CD4-positive, alpha-beta T cell (primary cell): ENCODE measurements around the gene SELENOV. TPM values are rescaled to one million over a fixed set of nuclear protein-coding genes. Genes with fewer than 3 reads are reported as not detected.
A peak's percentile ranks its signal among the peaks of the same experiment; 100 is the strongest.

Experiments
- ATAC-seq: fragments of 200-7000 bp; cut with Tn5 transposase; one replicate; pipeline ENCODE4 v1.10.0; 2022; ENCODE audit warnings: mild to moderate bottlenecking; ENCODE audit not compliant: poor library complexity
- CTCF ChIA-PET: fragments of 350-600 bp; sonication (Branson Sonifier 250); formaldehyde crosslinking; loops from one replicate; lab custom pipeline; 2021; ENCODE audit warnings: antibody characterized with exemption, inconsistent platforms; lab: Charles Lee
- POLR2A ChIA-PET: fragments of 350-600 bp; sonication (Branson Sonifier 250); formaldehyde crosslinking; loops from one replicate; lab custom pipeline; 2021; ENCODE audit warnings: antibody characterized with exemption, inconsistent platforms; lab: Charles Lee
- DNase-seq, 14 experiments: peaks; one replicate each; pipeline ENCODE4 v3.0.0-alpha.2; 2013 to 2020; ENCODE audit warnings: mixed read lengths in 2 of 14
- H3K27ac ChIP-seq, 2 donors: one replicate each; pipeline versions ENCODE4 v1.5.1 to v1.7.0; 2013; ENCODE audit warnings: low read length in 2 of 2, low read depth in 1 of 2, mild to moderate bottlenecking in 1 of 2
- H3K27me3 ChIP-seq, 2 experiments: 1 replicate in 1 of 2; 2 replicates in 1 of 2; pipeline versions ENCODE4 v1.6.1 to v1.7.0; 2013; ENCODE audit warnings: low read length in 2 of 2, control low read depth in 1 of 2, mild to moderate bottlenecking in 1 of 2, moderate library complexity in 1 of 2; ENCODE audit not compliant: insufficient read depth in 2 of 2, control insufficient read depth in 1 of 2
- H3K36me3 ChIP-seq: one replicate; pipeline ENCODE4 v1.6.1; 2013; ENCODE audit warnings: low read length, control low read depth; ENCODE audit not compliant: insufficient read depth
- H3K4me1 ChIP-seq: one replicate; pipeline ENCODE4 v1.6.1; 2013; ENCODE audit warnings: low read length, control low read depth; ENCODE audit not compliant: insufficient read depth
- H3K4me3 ChIP-seq: one replicate; pipeline ENCODE4 v1.5.1; 2013; ENCODE audit warnings: mild to moderate bottlenecking, low read length, moderate library complexity
- H3K9me3 ChIP-seq, 2 experiments: 1 replicate in 1 of 2; 2 replicates in 1 of 2; pipeline versions ENCODE4 v1.6.1 to v1.7.0; 2013; ENCODE audit warnings: low read length in 2 of 2, mild to moderate bottlenecking in 2 of 2, control low read depth in 1 of 2, moderate library complexity in 1 of 2; ENCODE audit not compliant: control insufficient read depth in 1 of 2, insufficient read depth in 1 of 2
- H3K27ac Mint-ChIP-seq: one replicate; pipeline ENCODE4 v1.8.0; 2020; ENCODE audit warnings: mixed read lengths
- H3K27me3 Mint-ChIP-seq: one replicate; pipeline ENCODE4 v1.8.0; 2021; ENCODE audit warnings: mixed read lengths
- H3K36me3 Mint-ChIP-seq: one replicate; pipeline ENCODE4 v1.8.0; 2021; ENCODE audit warnings: low read depth, mixed read lengths
- H3K4me1 Mint-ChIP-seq: one replicate; pipeline ENCODE4 v1.8.0; 2021; ENCODE audit warnings: low read depth, mixed read lengths
- H3K4me3 Mint-ChIP-seq: one replicate; pipeline ENCODE4 v1.8.0; 2020; ENCODE audit warnings: mild to moderate bottlenecking, mixed read lengths
- H3K9me3 Mint-ChIP-seq: one replicate; pipeline ENCODE4 v1.8.0; 2020; ENCODE audit warnings: mixed read lengths
- CTCF ChIP-seq: fragments of 200-600 bp; IDR thresholded peaks from one replicate; pipeline ENCODE4 v1.8.0; 2022; ENCODE audit warnings: antibody characterized with exemption, mild to moderate bottlenecking
- intact Hi-C, 2 experiments: fragments of 100-400 bp; cut with DNase I in 1 of 2; cut with micrococcal nuclease in 1 of 2; formaldehyde crosslinking; loops; one replicate each; pipeline versions ENCODE4 v1.15.1 to v1.9.0; 2023 to 2025; cut with DNase I, micrococcal nuclease
- total RNA-seq, 174 experiments: library from RNA in 2 of 174; stranded (reverse) in 2 of 174; gene quantifications; one replicate each; pipeline ENCODE4 v1.2.3 and lab custom pipeline; 2021 to 2026

The SELENOV gene
- total RNA-seq, 2 experiments from 2014 or later = not detected

GRCh38 chr19:39498798-39499642 is 15.9 kb upstream of the SELENOV start, which contains the start of gene DLL3:
Gene DLL3, plus strand, starts transcription at chr19:39498947. Its CDS starts 28 bp downstream, at chr19:39498975.
- CTCF ChIA-PET = interaction anchor here (1.8 kb wide), 1 partner anchor 34 kb away, joined by 8 read pairs; the partner anchor contains the start of gene EID2B
- Mint-ChIP-seq H3K36me3 (no peaks in the 10 kb centered on the region), H3K27ac (no peak within 1 kb of the TSS), H3K4me3 (peak within 1 kb of the TSS; percentile 31), H3K4me1 (peaks cover 27% of the 10 kb centered on the region), H3K27me3 (peaks cover 56% of the 10 kb centered on the region), H3K9me3 (no peaks in the 10 kb centered on the region)
- peak in 2 of 14 experiments; percentile 8 to 37 for DNase-seq
- peaks cover 35 to 55% of the 10 kb centered on the region in 2 experiments for H3K27me3 ChIP-seq
- no peaks in the 10 kb centered on the region for H3K36me3 ChIP-seq
- ATAC-seq = peak; percentile 10
- POLR2A ChIA-PET = interaction anchor here (0.6 kb wide), 1 partner anchor 731 kb away, joined by 4 read pairs; no protein-coding TSS in a partner anchor
- intact Hi-C loops = no loop called here
- TF ChIP-seq CTCF = no peak
- H3K27ac ChIP-seq = no peak within 1 kb of the TSS
- peaks cover 0 to 17% of the 10 kb centered on the region in 2 experiments for H3K9me3 ChIP-seq
- H3K4me1 ChIP-seq = peaks cover 30% of the 10 kb centered on the region
- H3K4me3 ChIP-seq = peak within 1 kb of the TSS; percentile 10

GRCh38 chr19:39499932-39500331 is 15.0 kb upstream of the SELENOV start:
- Mint-ChIP-seq H3K36me3 (no peaks in the 10 kb centered on the region), H3K27me3 (peaks cover 65% of the 10 kb centered on the region), H3K4me3 (peak overlapping the region; percentile 17), H3K27ac (no peak overlapping the region), H3K4me1 (peaks cover 36% of the 10 kb centered on the region), H3K9me3 (no peaks in the 10 kb centered on the region)
- ChIA-PET POLR2A (no interaction called here), CTCF (interaction anchor here (1.3 kb wide), 1 partner anchor 33 kb away, joined by 4 read pairs; the partner anchor contains the start of gene EID2B)
- Histone ChIP-seq H3K9me3 (peaks cover 0 to 18% of the 10 kb centered on the region in 2 experiments), H3K36me3 (no peaks in the 10 kb centered on the region), H3K4me3 (no peak overlapping the region), H3K4me1 (peaks cover 30% of the 10 kb centered on the region), H3K27me3 (peaks cover 42 to 64% of the 10 kb centered on the region in 2 experiments), H3K27ac (no peak overlapping the region)
- ATAC-seq (no peak), DNase-seq (no peak)
- no peak for TF ChIP-seq CTCF
- intact Hi-C loops = no loop called here

- intact Hi-C loops = no loop called here
- Histone ChIP-seq H3K27me3 (peaks cover 48 to 70% of the 10 kb centered on the region in 2 experiments), H3K27ac (no peak overlapping the region), H3K4me1 (peaks cover 30% of the 10 kb centered on the region), H3K36me3 (no peaks in the 10 kb centered on the region), H3K9me3 (peaks cover 0 to 18% of the 10 kb centered on the region in 2 experiments), H3K4me3 (no peak overlapping the region)
- H3K36me3 Mint-ChIP-seq = no peaks in the 10 kb centered on the region
- ATAC-seq (no peak), DNase-seq (no peak)
- peaks cover 71% of the 10 kb centered on the region for H3K27me3 Mint-ChIP-seq
- no peak overlapping the region for H3K4me3 Mint-ChIP-seq
- peaks cover 36% of the 10 kb centered on the region for H3K4me1 Mint-ChIP-seq
- CTCF ChIA-PET = interaction anchor here (1.3 to 1.4 kb wide), 2 partner anchors 26 to 32 kb away, joined by 3 to 4 read pairs; partner anchors contain the start of gene EID2B
- TF ChIP-seq CTCF = no peak
- POLR2A ChIA-PET = no interaction called here
- no peak overlapping the region for H3K27ac Mint-ChIP-seq
- H3K9me3 Mint-ChIP-seq = no peaks in the 10 kb centered on the region
These were observed 14.4 kb upstream of the SELENOV start for GRCh38 chr19:39500543-39500942.
